HG03432 (cell line): ENCODE results near the gene SCRT2.

Experiments used
- ATAC-seq: cut with Tn5 transposase; IDR thresholded peaks from one replicate; pipeline ENCODE4 v1.9.1; 2021; ENCODE audit warnings: mild to moderate bottlenecking, moderate library complexity; ENCODE audit not compliant: unreplicated experiment

The SCRT2 gene

GRCh38 chr20:672963-673602, 2.5 kb downstream of the SCRT2 start:
- no peak for ATAC-seq

- no peak for ATAC-seq
Measured at GRCh38 chr20:671252-672030, 4.2 kb downstream of the SCRT2 start.

- ATAC-seq = no peak
Measured at GRCh38 chr20:669573-669972, 6.0 kb downstream of the SCRT2 start.

- no peak for ATAC-seq
Measured at GRCh38 chr20:668638-669037, 7.0 kb downstream of the SCRT2 start.

GRCh38 chr20:668050-668449, 7.6 kb downstream of the SCRT2 start:
- ATAC-seq = no peak

GRCh38 chr20:667351-668034, 8.1 kb downstream of the SCRT2 start:
- ATAC-seq = no peak

GRCh38 chr20:666877-667276, 8.7 kb downstream of the SCRT2 start:
- no peak for ATAC-seq

- ATAC-seq = no peak
Measured at GRCh38 chr20:665276-665675, 10.3 kb downstream of the SCRT2 start.

GRCh38 chr20:664576-664975, 11.0 kb downstream of the SCRT2 start:
- ATAC-seq = no peak

GRCh38 chr20:664151-664550, 11.5 kb downstream of the SCRT2 start:
- ATAC-seq = no peak

GRCh38 chr20:663315-664090, 12.1 kb downstream of the SCRT2 start:
- no peak for ATAC-seq

GRCh38 chr20:662277-663192, 13.1 kb downstream of the SCRT2 start:
- ATAC-seq = no peak

GRCh38 chr20:661474-662270, 13.9 kb downstream of the SCRT2 start:
- ATAC-seq = no peak

- ATAC-seq = no peak
Measured at GRCh38 chr20:658731-659291, 16.8 kb downstream of the SCRT2 start.

- ATAC-seq = no peak
Measured at GRCh38 chr20:658202-658601, 17.4 kb downstream of the SCRT2 start.

GRCh38 chr20:655726-656624, 19.6 kb downstream of the SCRT2 start:
- no peak for ATAC-seq

- no peak for ATAC-seq
Measured at GRCh38 chr20:654417-654750, 21.2 kb downstream of the SCRT2 start.
